Caco-2 (cell line): ENCODE results near the gene H6PD. TPM values are rescaled to one million over a fixed set of nuclear protein-coding genes. Genes with fewer than 3 reads are reported as not detected.

ENCODE experiments used
- BruUV-seq: library from RNA; stranded (reverse); fragments of 400-500 nt; replicated peaks from 2 replicates; lab custom pipeline; 2021; lab: Mats Ljungman, UMichigan
- CTCF ChIA-PET: fragments of 300-600 bp; sonication (Branson Sonifier 250); formaldehyde crosslinking; loops from one replicate; lab custom pipeline; 2022; ENCODE audit warnings: antibody characterized with exemption; lab: Charles Lee
- POLR2A ChIA-PET: fragments of 300-600 bp; sonication (Branson Sonifier 250); formaldehyde crosslinking; loops from one replicate; lab custom pipeline; 2022; ENCODE audit warnings: antibody characterized with exemption; lab: Charles Lee
- DNase-seq, 2 experiments: peaks; one replicate each; pipeline versions ENCODE4 v3.0.0 to v3.0.0-alpha.2; 2020 to 2022
- H3K27me3 ChIP-seq: replicated peaks from 2 replicates; pipeline ENCODE4 v1.6.0; 2011; ENCODE audit warnings: low read length; ENCODE audit not compliant: control insufficient read depth, insufficient read depth
- H3K36me3 ChIP-seq: 2 replicates; pipeline ENCODE4 v1.5.1; 2011; ENCODE audit warnings: low read length; ENCODE audit not compliant: control insufficient read depth, insufficient read depth
- H3K4me1 ChIP-seq: fragments of 250-450 bp; sonication (Bioruptor Pico); 2 replicates; pipeline ENCODE4 v1.5.1; 2020; ENCODE audit warnings: mild to moderate bottlenecking
- H3K4me3 ChIP-seq: 2 replicates; pipeline ENCODE4 v1.5.1; 2011; ENCODE audit warnings: low read depth, mild to moderate bottlenecking, control low read depth, low read length
- H3K9me3 ChIP-seq: fragments of 250-450 bp; sonication (Bioruptor Pico); 2 replicates; pipeline ENCODE4 v1.5.1; 2020; ENCODE audit warnings: mild to moderate bottlenecking, moderate library complexity
- H3K27ac Mint-ChIP-seq: one replicate; pipeline ENCODE4 v1.8.0; 2022; ENCODE audit warnings: mixed read lengths; ENCODE audit not compliant: unreplicated experiment
- H3K27me3 Mint-ChIP-seq: one replicate; pipeline ENCODE4 v1.8.0; 2022; ENCODE audit warnings: mixed read lengths; ENCODE audit not compliant: insufficient read depth, unreplicated experiment
- H3K36me3 Mint-ChIP-seq: one replicate; pipeline ENCODE4 v1.8.0; 2022; ENCODE audit warnings: mild to moderate bottlenecking, mixed read lengths; ENCODE audit not compliant: insufficient read depth, unreplicated experiment
- H3K4me1 Mint-ChIP-seq: one replicate; pipeline ENCODE4 v1.8.0; 2022; ENCODE audit warnings: low read depth, mixed read lengths; ENCODE audit not compliant: unreplicated experiment
- H3K4me3 Mint-ChIP-seq: one replicate; pipeline ENCODE4 v1.8.0; 2022; ENCODE audit warnings: mild to moderate bottlenecking, moderate library complexity, mixed read lengths; ENCODE audit not compliant: unreplicated experiment
- H3K9me3 Mint-ChIP-seq: one replicate; pipeline ENCODE4 v1.8.0; 2022; ENCODE audit warnings: mixed read lengths; ENCODE audit not compliant: unreplicated experiment
- intact Hi-C: fragments of 100-400 bp; cut with micrococcal nuclease; formaldehyde crosslinking; loops from one replicate; pipeline ENCODE4 v1.10.0; 2022; ENCODE audit not compliant: unreplicated experiment
- total RNA-seq: library from RNA; stranded (reverse); gene quantifications from 2 replicates; pipeline ENCODE4 v1.2.3, GENCODE V29; 2022
- TF ChIP-seq, protein P1 (sequence below), 2 experiments: fragments of 200-600 bp in 1 of 2; IDR thresholded peaks; 1 replicate in 1 of 2; 2 replicates in 1 of 2; pipeline versions ENCODE4 v1.5.1 to v1.8.0; 2011 to 2022; ENCODE audit warnings: antibody characterized with exemption in 1 of 2, control low read depth in 1 of 2, inconsistent platforms in 1 of 2, low read depth in 1 of 2, low read length in 1 of 2, mild to moderate bottlenecking in 1 of 2, moderate library complexity in 1 of 2; ENCODE audit not compliant: insufficient read depth in 1 of 2, severe bottlenecking in 1 of 2, unreplicated experiment in 1 of 2

The H6PD gene
- total RNA-seq, 1 experiment from 2014 or later, result 13.0 TPM

- Mint-ChIP-seq H3K27me3 (no peaks in the 10 kb centered on the region), H3K4me3 (no peak overlapping the region), H3K36me3 (no peaks in the 10 kb centered on the region), H3K9me3 (no peaks in the 10 kb centered on the region), H3K27ac (no peak overlapping the region), H3K4me1 (peaks cover 6% of the 10 kb centered on the region)
- Histone ChIP-seq H3K36me3 (no peaks in the 10 kb centered on the region), H3K4me1 (peaks cover 8% of the 10 kb centered on the region), H3K9me3 (no peaks in the 10 kb centered on the region), H3K27me3 (no peaks in the 10 kb centered on the region), H3K4me3 (no peak overlapping the region)
- intact Hi-C loops, result no loop called here
- CTCF ChIA-PET, result no interaction called here
- BruUV-seq, result no TSS peak
- TF ChIP-seq, protein P1, sequence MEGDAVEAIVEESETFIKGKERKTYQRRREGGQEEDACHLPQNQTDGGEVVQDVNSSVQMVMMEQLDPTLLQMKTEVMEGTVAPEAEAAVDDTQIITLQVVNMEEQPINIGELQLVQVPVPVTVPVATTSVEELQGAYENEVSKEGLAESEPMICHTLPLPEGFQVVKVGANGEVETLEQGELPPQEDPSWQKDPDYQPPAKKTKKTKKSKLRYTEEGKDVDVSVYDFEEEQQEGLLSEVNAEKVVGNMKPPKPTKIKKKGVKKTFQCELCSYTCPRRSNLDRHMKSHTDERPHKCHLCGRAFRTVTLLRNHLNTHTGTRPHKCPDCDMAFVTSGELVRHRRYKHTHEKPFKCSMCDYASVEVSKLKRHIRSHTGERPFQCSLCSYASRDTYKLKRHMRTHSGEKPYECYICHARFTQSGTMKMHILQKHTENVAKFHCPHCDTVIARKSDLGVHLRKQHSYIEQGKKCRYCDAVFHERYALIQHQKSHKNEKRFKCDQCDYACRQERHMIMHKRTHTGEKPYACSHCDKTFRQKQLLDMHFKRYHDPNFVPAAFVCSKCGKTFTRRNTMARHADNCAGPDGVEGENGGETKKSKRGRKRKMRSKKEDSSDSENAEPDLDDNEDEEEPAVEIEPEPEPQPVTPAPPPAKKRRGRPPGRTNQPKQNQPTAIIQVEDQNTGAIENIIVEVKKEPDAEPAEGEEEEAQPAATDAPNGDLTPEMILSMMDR (IDR thresholded peaks at IDR 0.05; ENCODE audit: insufficient read depth in 1 of 2, low read depth in 1 of 2, low read length in 1 of 2, severe bottlenecking in 1 of 2, unreplicated experiment in 1 of 2), result no peak
- DNase-seq, result no peak
- POLR2A ChIA-PET, result no interaction called here
These were observed 10.1 kb downstream of the H6PD start for GRCh38 chr1:9244501-9245229.

DNA sequence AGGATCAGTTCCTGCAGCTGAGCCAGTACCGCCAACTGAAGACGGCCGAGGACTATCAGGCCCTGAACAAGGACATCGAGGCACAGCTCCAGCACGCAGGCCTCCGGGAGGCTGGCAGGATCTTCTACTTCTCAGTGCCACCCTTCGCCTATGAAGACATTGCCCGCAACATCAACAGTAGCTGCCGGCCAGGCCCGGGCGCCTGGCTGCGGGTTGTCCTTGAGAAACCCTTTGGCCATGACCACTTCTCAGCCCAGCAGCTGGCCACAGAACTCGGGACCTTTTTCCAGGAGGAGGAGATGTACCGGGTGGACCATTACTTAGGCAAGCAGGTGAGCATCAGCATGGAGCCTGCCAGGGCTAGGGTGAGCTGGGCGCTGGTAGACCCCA is 10.7 kb downstream of the H6PD start:
- peaks cover 6% of the 10 kb centered on the region for H3K4me1 Mint-ChIP-seq
- intact Hi-C loops, result no loop called here
- no peak for DNase-seq
- CTCF ChIA-PET, result no interaction called here
- no peaks in the 10 kb centered on the region for H3K27me3 Mint-ChIP-seq
- no peaks in the 10 kb centered on the region for H3K9me3 ChIP-seq
- POLR2A ChIA-PET, result no interaction called here
- TF ChIP-seq, protein P1 (IDR thresholded peaks at IDR 0.05; ENCODE audit: insufficient read depth in 1 of 2, low read depth in 1 of 2, low read length in 1 of 2, severe bottlenecking in 1 of 2, unreplicated experiment in 1 of 2), result no peak
- H3K9me3 Mint-ChIP-seq, result no peaks in the 10 kb centered on the region
- BruUV-seq, result no TSS peak
- no peaks in the 10 kb centered on the region for H3K36me3 ChIP-seq
- no peak overlapping the region for H3K4me3 Mint-ChIP-seq
- no peak overlapping the region for H3K4me3 ChIP-seq
- H3K4me1 ChIP-seq, result peaks cover 12% of the 10 kb centered on the region
- no peaks in the 10 kb centered on the region for H3K27me3 ChIP-seq
- no peak overlapping the region for H3K27ac Mint-ChIP-seq
- H3K36me3 Mint-ChIP-seq, result no peaks in the 10 kb centered on the region

DNA sequence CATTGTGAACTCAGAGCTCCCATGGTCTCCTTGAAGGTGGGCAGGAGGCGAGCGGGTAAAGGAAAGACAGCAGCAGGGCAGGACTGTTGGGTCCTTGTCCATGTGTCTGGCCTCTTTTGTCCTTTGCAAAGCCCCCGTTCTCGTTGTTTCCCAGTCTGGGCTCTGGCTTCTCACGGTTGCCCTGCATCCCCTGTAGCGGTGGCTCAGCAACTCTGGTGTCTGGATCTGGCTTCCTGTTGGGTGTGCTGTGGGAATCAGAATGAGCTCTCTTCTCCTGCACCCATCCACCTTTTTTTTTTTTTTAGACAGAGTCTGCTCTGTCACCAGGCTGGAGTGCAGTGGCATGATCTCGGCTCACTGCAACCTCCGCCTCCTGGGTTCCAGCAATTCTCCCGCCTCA is 11.1 kb downstream of the H6PD start:
- POLR2A ChIA-PET, result no interaction called here
- no peaks in the 10 kb centered on the region for H3K9me3 Mint-ChIP-seq
- CTCF ChIA-PET, result no interaction called here
- BruUV-seq, result no TSS peak
- no peak overlapping the region for H3K4me3 Mint-ChIP-seq
- no peak overlapping the region for H3K27ac Mint-ChIP-seq
- intact Hi-C loops, result no loop called here
- H3K27me3 Mint-ChIP-seq, result no peaks in the 10 kb centered on the region
- Histone ChIP-seq H3K27me3 (no peaks in the 10 kb centered on the region), H3K36me3 (no peaks in the 10 kb centered on the region), H3K9me3 (no peaks in the 10 kb centered on the region), H3K4me3 (no peak overlapping the region), H3K4me1 (peaks cover 12% of the 10 kb centered on the region)
- DNase-seq, result no peak
- TF ChIP-seq, protein P1 (IDR thresholded peaks at IDR 0.05; ENCODE audit: insufficient read depth in 1 of 2, low read depth in 1 of 2, low read length in 1 of 2, severe bottlenecking in 1 of 2, unreplicated experiment in 1 of 2), result no peak
- H3K4me1 Mint-ChIP-seq, result peaks cover 6% of the 10 kb centered on the region
- no peaks in the 10 kb centered on the region for H3K36me3 Mint-ChIP-seq
